HepG2 (cell line): ENCODE measurements around the gene ZNF341. TPM values are rescaled to one million over a fixed set of nuclear protein-coding genes. Genes with fewer than 3 reads are reported as not detected.

Source experiments
- CEBPG ChIP-seq: IDR thresholded peaks from 2 replicates; pipeline ENCODE4 v1.6.1; 2016
- GTF3A ChIP-seq: sonication (generic); formaldehyde crosslinking; conservative IDR thresholded peaks from 2 replicates; pipeline ENCODE4 v1.4.0; 2020; ENCODE audit warnings: mild to moderate bottlenecking, missing genetic modification reagents
- MAZ ChIP-seq, 2 experiments: sonication (generic) in 1 of 2; formaldehyde crosslinking in 1 of 2; IDR thresholded peaks; 2 replicates each; pipeline versions ENCODE4 v1.5.0 to v1.6.1; 2012 to 2020; ENCODE audit warnings: low read depth in 2 of 2, mild to moderate bottlenecking in 2 of 2, borderline replicate concordance in 1 of 2, improper control_type of control experiment in 1 of 2, low read length in 1 of 2, missing genetic modification reagents in 1 of 2, moderate library complexity in 1 of 2
- MIXL1 ChIP-seq: IDR thresholded peaks from 2 replicates; pipeline ENCODE4 v1.6.1; 2016
- NFE2 ChIP-seq: sonication (generic); formaldehyde crosslinking; IDR thresholded peaks from 2 replicates; pipeline ENCODE4 v1.4.0; 2020; ENCODE audit warnings: missing genetic modification reagents
- RAD51 ChIP-seq: fragments of 450-650 bp; IDR thresholded peaks from 2 replicates; pipeline ENCODE4 v1.6.1; 2016; ENCODE audit warnings: borderline replicate concordance
- SP4 ChIP-seq: sonication (generic); formaldehyde crosslinking; IDR thresholded peaks from 2 replicates; pipeline ENCODE4 v1.8.1; 2023; ENCODE audit warnings: mild to moderate bottlenecking, missing genetic modification reagents
- TSC22D2 ChIP-seq: sonication (generic); formaldehyde crosslinking; IDR thresholded peaks from 2 replicates; pipeline ENCODE4 v1.5.1; 2020; ENCODE audit warnings: missing genetic modification reagents, mild to moderate bottlenecking, borderline replicate concordance
- ZFP1 ChIP-seq: IDR thresholded peaks from 2 replicates; pipeline ENCODE4 v1.6.1; 2016
- ZNF335 ChIP-seq: sonication (generic); formaldehyde crosslinking; IDR thresholded peaks from 2 replicates; pipeline ENCODE4 v1.4.0; 2020; ENCODE audit warnings: missing genetic modification reagents
- ZNF569 ChIP-seq: sonication (generic); formaldehyde crosslinking; IDR thresholded peaks from 2 replicates; pipeline ENCODE4 v1.5.0; 2020; ENCODE audit warnings: mild to moderate bottlenecking, missing genetic modification reagents, moderate library complexity, borderline replicate concordance
- ZNF775 ChIP-seq: sonication (generic); formaldehyde crosslinking; IDR thresholded peaks from 2 replicates; pipeline ENCODE4 v1.4.0; 2020; ENCODE audit warnings: missing genetic modification reagents, mild to moderate bottlenecking, moderate library complexity, borderline replicate concordance
- ZNF782 ChIP-seq: sonication (generic); formaldehyde crosslinking; IDR thresholded peaks from 2 replicates; pipeline ENCODE4 v1.4.0; 2020; ENCODE audit warnings: missing genetic modification reagents, mild to moderate bottlenecking, borderline replicate concordance
- polyA plus RNA-seq, 8 experiments: library from polyadenylated mRNA; depleted of rRNA in 3 of 8; stranded (reverse) in 7 of 8; unstranded in 1 of 8; fragments of >200 nt; fragmentation: Illumina TruSeq in 4 of 8; extraction: Trizol in 4 of 8; gene quantifications; 2 replicates each; pipeline versions ENCODE4 v1.2.1 to v1.2.3, GENCODE V29; 2011 to 2016; ENCODE audit warnings: low read depth in 4 of 8, missing spikeins in 1 of 8, mixed read lengths in 1 of 8; ENCODE audit not compliant: insufficient read depth in 1 of 8
- total RNA-seq, 5 experiments: library from RNA; depleted of rRNA; stranded (reverse); fragments of >200 nt; fragmentation: Illumina TruSeq; extraction: Trizol; gene quantifications; 2 replicates each; pipeline ENCODE4 v1.2.3, GENCODE V29; 2016; ENCODE audit warnings: low read depth in 1 of 5
- TF ChIP-seq, protein P1 (sequence below): sonication (generic); formaldehyde crosslinking; IDR thresholded peaks from 2 replicates; pipeline ENCODE4 v1.5.0; 2020; ENCODE audit warnings: mild to moderate bottlenecking, missing genetic modification reagents, borderline replicate concordance
- TF ChIP-seq, protein P2 (sequence below): sonication (generic); formaldehyde crosslinking; IDR thresholded peaks from 2 replicates; pipeline ENCODE4 v1.4.0; 2020; ENCODE audit warnings: missing genetic modification reagents, low read depth, mild to moderate bottlenecking, borderline replicate concordance
- TF ChIP-seq, protein P3 (sequence below): sonication (generic); formaldehyde crosslinking; IDR thresholded peaks from 2 replicates; pipeline ENCODE4 v1.8.0; 2022; ENCODE audit warnings: missing genetic modification reagents, mild to moderate bottlenecking, borderline replicate concordance

Gene ZNF341
- total and polyA plus RNA-seq, 2 of the 13 experiments (the other 11 are each of a cell fraction or from before 2014, with no cell fraction given), result 1.1 to 2.2 TPM

DNA sequence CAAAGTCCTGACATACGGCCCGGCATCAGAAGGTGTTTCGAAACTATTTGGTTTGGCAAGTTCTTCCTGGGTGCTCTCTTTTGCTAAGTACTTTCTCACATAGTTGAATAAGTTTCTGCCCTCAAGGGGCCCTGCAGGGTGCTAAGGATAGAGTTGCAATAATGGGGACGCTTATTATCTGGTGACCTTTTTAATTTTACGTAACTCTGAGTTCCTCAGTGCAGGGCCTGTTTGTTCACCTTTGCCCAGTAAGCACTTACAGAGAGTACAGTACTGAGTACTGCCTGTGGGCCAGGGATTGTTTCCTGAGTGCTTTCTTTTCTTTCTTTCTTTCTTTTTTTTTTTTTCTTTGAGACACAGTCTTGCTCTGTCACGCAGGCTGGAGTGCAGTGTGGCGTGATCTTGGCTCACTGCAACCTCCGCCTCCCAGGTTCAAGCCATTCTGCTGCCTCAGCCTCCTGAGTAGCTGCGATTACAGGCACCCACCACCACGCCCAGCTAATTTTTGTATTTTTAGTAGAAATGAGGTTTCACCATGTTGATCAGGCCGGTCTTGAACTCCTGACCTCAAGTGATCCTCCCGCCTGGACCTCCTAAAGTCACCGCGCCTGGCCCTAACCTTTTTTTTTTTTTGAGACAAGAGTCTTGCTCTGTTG is 7.2 kb upstream of the ZNF341 start (continued):
- TF ChIP-seq, protein P1, sequence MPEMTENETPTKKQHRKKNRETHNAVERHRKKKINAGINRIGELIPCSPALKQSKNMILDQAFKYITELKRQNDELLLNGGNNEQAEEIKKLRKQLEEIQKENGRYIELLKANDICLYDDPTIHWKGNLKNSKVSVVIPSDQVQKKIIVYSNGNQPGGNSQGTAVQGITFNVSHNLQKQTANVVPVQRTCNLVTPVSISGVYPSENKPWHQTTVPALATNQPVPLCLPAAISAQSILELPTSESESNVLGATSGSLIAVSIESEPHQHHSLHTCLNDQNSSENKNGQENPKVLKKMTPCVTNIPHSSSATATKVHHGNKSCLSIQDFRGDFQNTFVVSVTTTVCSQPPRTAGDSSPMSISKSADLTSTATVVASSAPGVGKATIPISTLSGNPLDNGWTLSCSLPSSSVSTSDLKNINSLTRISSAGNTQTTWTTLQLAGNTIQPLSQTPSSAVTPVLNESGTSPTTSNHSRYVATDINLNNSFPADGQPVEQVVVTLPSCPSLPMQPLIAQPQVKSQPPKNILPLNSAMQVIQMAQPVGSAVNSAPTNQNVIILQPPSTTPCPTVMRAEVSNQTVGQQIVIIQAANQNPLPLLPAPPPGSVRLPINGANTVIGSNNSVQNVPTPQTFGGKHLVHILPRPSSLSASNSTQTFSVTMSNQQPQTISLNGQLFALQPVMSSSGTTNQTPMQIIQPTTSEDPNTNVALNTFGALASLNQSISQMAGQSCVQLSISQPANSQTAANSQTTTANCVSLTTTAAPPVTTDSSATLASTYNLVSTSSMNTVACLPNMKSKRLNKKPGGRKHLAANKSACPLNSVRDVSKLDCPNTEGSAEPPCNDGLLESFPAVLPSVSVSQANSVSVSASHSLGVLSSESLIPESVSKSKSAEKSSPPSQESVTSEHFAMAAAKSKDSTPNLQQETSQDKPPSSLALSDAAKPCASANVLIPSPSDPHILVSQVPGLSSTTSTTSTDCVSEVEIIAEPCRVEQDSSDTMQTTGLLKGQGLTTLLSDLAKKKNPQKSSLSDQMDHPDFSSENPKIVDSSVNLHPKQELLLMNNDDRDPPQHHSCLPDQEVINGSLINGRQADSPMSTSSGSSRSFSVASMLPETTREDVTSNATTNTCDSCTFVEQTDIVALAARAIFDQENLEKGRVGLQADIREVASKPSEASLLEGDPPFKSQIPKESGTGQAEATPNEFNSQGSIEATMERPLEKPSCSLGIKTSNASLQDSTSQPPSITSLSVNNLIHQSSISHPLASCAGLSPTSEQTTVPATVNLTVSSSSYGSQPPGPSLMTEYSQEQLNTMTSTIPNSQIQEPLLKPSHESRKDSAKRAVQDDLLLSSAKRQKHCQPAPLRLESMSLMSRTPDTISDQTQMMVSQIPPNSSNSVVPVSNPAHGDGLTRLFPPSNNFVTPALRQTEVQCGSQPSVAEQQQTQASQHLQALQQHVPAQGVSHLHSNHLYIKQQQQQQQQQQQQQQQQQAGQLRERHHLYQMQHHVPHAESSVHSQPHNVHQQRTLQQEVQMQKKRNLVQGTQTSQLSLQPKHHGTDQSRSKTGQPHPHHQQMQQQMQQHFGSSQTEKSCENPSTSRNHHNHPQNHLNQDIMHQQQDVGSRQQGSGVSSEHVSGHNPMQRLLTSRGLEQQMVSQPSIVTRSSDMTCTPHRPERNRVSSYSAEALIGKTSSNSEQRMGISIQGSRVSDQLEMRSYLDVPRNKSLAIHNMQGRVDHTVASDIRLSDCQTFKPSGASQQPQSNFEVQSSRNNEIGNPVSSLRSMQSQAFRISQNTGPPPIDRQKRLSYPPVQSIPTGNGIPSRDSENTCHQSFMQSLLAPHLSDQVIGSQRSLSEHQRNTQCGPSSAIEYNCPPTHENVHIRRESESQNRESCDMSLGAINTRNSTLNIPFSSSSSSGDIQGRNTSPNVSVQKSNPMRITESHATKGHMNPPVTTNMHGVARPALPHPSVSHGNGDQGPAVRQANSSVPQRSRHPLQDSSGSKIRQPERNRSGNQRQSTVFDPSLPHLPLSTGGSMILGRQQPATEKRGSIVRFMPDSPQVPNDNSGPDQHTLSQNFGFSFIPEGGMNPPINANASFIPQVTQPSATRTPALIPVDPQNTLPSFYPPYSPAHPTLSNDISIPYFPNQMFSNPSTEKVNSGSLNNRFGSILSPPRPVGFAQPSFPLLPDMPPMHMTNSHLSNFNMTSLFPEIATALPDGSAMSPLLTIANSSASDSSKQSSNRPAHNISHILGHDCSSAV (CRISPR knock-in tag), result 0 out of 2 replicates have a peak, but pooled peaks have one; percentile 37
- peak; percentile 83; the same call in 1 of the 2 replicates for TF ChIP-seq MIXL1 (CRISPR knock-in tag)
- TF ChIP-seq ZNF782 (CRISPR knock-in tag), result no peak
- TF ChIP-seq, protein P2, sequence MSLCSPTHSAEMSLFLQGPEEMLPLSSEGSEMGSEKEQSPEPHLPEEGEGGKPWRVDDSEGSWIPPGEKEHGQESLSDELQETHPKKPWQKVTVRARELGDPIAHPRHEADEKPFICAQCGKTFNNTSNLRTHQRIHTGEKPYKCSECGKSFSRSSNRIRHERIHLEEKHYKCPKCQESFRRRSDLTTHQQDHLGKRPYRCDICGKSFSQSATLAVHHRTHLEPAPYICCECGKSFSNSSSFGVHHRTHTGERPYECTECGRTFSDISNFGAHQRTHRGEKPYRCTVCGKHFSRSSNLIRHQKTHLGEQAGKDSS, result no peak
- 0 out of 2 replicates have a peak, but pooled peaks have one; percentile 43 for TF ChIP-seq SP4 (CRISPR knock-in tag)
- no peak for TF ChIP-seq GTF3A (CRISPR knock-in tag)
- TF ChIP-seq NFE2, result no peak
- no peak for TF ChIP-seq ZNF335 (CRISPR knock-in tag)
- TF ChIP-seq ZNF775 (CRISPR knock-in tag), result peak; percentile 92; the same call in 1 of the 2 replicates
- no peak for TF ChIP-seq TSC22D2 (CRISPR knock-in tag)
- no peak for TF ChIP-seq ZNF569 (CRISPR knock-in tag)
- TF ChIP-seq ZFP1 (CRISPR knock-in tag), result no peak
- TF ChIP-seq, protein P3, sequence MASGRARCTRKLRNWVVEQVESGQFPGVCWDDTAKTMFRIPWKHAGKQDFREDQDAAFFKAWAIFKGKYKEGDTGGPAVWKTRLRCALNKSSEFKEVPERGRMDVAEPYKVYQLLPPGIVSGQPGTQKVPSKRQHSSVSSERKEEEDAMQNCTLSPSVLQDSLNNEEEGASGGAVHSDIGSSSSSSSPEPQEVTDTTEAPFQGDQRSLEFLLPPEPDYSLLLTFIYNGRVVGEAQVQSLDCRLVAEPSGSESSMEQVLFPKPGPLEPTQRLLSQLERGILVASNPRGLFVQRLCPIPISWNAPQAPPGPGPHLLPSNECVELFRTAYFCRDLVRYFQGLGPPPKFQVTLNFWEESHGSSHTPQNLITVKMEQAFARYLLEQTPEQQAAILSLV (CRISPR knock-in tag), result peak; percentile 74; the same call in 1 of the 2 replicates
- no peak for TF ChIP-seq MAZ (IDR thresholded peaks at IDR 0.05; ENCODE audit: borderline replicate concordance, low read depth, low read length)
- peak; percentile 50; the same call in 1 of the 2 replicates for TF ChIP-seq MAZ (CRISPR knock-in tag; IDR thresholded peaks at IDR 0.05; ENCODE audit: low read depth)
- peak; percentile 89 for TF ChIP-seq CEBPG
- TF ChIP-seq RAD51, result no peak
